Measurements from ENCODE around the gene SPPL2A.
A peak's percentile ranks its signal among the peaks of the same experiment; 100 is the strongest.
"Not testable (repeated sequence)": the region's sequence is repeated elsewhere in the genome, so short reads cannot be mapped to it uniquely, and the experiment has no call there.

The SPPL2A gene, protein sequence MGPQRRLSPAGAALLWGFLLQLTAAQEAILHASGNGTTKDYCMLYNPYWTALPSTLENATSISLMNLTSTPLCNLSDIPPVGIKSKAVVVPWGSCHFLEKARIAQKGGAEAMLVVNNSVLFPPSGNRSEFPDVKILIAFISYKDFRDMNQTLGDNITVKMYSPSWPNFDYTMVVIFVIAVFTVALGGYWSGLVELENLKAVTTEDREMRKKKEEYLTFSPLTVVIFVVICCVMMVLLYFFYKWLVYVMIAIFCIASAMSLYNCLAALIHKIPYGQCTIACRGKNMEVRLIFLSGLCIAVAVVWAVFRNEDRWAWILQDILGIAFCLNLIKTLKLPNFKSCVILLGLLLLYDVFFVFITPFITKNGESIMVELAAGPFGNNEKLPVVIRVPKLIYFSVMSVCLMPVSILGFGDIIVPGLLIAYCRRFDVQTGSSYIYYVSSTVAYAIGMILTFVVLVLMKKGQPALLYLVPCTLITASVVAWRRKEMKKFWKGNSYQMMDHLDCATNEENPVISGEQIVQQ

DNA sequence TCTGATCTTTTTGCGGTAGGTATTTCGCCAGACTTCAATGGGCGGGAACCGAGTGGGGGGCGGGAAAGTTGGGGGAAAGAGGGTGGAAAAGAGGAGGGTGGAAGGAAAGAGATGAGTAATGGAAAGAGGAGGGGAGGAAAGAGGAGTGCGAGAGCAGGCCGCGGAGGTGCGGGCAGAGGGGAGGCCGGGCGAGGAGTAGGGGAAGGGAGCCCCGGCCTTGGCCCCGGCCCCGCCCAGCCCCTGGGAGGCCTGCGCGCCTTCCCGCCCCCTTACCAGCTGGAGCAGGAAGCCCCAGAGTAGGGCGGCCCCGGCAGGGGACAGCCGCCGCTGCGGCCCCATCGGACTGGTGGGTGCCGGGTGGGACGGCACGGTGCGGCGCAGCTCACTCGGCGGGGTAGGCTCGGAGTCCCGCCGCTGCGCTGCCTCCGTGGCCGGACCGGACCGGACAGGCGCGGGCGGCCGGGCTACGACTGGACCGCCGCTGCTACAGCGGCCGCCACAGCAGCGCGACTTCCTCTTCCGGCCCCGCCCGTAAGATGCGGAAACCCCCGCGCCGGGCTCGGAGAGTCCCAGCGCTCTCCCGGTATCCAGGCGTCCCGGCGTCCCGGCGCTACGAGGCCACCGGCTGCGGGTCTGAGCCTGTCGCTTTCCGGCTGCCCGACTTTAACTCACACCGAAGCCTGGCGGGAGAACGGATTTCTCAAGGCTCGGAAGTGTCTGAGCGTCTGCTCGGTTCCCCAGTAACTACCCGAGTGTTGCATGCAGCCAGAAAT is at the start of gene SPPL2A:
TSS of gene SPPL2A (minus strand) at position 512 of the 773 bp plus-strand sequence. CDS start at position 339, 173 bp downstream.
- peak; percentile 84 for DNase-seq (ENCODE audit: insufficient read length, low spot score)
- TF ChIP-seq, protein P1, sequence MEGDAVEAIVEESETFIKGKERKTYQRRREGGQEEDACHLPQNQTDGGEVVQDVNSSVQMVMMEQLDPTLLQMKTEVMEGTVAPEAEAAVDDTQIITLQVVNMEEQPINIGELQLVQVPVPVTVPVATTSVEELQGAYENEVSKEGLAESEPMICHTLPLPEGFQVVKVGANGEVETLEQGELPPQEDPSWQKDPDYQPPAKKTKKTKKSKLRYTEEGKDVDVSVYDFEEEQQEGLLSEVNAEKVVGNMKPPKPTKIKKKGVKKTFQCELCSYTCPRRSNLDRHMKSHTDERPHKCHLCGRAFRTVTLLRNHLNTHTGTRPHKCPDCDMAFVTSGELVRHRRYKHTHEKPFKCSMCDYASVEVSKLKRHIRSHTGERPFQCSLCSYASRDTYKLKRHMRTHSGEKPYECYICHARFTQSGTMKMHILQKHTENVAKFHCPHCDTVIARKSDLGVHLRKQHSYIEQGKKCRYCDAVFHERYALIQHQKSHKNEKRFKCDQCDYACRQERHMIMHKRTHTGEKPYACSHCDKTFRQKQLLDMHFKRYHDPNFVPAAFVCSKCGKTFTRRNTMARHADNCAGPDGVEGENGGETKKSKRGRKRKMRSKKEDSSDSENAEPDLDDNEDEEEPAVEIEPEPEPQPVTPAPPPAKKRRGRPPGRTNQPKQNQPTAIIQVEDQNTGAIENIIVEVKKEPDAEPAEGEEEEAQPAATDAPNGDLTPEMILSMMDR (IDR thresholded peaks at IDR 0.05; ENCODE audit: insufficient read depth, missing control alignments): no peak
- FAIRE-seq: no peak

DNA sequence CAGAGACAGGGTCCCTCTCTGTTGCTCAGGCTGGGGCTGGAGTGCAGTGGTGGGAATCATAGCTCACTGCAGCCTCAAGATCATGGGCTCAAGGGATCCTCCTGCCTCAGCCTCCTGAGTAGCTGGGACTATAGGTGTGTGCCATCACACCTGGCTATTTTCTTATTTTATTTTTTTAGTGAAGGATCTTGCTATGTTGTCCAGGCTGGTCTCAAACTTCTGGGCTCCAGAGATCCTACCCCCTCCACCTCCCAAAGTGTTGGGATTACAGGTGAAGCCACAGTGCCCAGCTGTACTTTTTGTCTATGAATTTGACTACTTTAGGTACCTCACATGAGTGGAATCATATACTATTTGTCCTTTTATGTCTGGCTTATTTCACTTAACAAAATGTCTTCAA is 49.1 kb upstream of the SPPL2A start:
- DNase-seq (ENCODE audit: insufficient read length, low spot score) (no peak), FAIRE-seq (no peak)
- TF ChIP-seq, protein P1 (IDR thresholded peaks at IDR 0.05; ENCODE audit: insufficient read depth, missing control alignments): no peak

DNA sequence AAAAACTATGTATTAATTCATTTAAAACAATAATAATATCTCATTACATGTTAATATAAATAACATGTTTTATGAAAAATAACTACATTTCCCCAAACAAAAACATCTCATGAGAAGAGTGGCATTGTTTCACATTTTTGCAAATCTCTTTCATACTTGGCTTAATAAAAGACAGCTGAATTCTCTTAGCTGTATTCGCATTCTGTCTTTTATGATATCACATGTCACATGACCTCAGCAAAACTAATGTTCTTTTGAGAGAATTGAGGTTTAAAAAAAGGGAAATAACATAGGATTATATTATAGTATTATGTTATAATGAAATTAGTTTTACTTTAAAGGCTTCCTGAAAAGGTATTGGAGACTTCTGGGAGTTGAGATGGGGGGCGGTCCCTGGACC is 48.4 kb upstream of the SPPL2A start:
- DNase-seq (ENCODE audit: insufficient read length, low spot score): no peak
- FAIRE-seq: no peak
- TF ChIP-seq, protein P1 (IDR thresholded peaks at IDR 0.05; ENCODE audit: insufficient read depth, missing control alignments): no peak

DNA sequence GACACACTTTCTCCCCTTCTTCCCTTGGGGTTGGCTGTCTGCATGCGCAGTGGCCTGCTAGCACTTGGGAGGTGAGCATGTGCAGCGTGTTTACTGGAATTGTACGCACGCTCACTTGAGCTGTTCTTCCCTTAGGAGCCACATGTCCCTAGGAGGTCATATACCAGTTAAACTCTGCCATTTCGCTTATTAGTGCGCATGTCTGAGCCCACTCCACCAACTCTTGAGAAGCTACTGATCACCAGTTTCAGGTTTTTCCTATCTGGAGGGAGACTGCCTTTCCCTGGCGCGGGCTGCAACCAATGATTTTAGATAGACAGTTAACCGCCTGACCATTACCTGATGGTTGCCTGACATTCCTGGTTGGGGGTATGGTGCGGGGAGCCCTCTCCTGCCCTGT is 47.6 kb upstream of the SPPL2A start:
- FAIRE-seq (no peak), DNase-seq (ENCODE audit: insufficient read length, low spot score) (no peak)
- TF ChIP-seq, protein P1 (IDR thresholded peaks at IDR 0.05; ENCODE audit: insufficient read depth, missing control alignments): no peak

DNA sequence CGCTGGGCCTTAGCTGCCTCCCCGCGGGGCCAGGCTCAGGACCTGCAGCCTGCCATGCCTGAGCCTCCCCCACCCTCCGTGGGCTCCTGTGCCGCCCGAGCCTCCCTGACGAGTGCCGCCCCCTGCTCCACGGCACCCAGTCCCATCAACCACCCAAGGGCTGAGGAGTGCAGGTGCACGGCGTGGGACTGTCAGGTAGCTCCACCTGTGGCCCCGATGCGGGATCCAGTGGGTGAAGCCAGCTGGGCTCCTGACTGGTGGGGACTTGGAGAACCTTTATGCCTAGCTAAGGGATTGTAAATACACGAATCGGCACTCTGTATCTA is 46.6 kb upstream of the SPPL2A start:
- FAIRE-seq; DNase-seq (ENCODE audit: insufficient read length, low spot score): not testable (repeated sequence)

DNA sequence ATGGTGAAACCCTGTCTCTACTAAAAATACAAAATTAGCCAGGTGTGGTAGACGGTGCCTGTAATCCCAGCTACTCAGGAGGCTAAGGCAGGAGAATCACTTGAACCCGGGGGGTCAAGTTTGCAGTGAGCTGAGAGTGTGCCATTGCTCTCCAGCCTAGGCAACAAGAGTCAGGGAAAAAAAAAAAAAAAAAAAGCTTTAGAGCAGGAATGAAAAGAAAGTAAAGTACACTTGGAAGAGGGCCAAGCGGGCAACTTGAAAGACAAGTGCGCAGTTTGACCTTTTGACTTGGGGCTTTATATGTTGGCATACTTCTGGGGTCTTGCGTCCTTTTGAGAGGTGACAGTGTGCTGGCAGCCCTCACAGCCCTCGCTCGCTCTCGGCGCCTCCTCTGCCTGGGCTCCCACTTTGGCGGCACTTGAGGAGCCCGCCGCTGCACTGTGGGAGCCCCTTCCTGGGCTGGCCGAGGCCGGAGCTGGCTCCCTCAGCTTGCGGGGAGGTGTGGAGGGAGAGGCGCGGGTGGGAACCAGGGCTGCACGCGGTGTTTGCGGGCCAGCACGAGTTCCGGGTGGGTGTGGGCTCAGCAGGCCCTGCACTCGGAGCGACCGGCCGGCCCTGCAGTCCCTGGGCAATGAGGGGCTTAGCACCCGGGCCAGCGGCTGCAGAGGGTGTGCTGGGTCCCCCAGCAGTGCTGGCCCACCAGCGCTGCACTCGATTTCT is 46.1 kb upstream of the SPPL2A start:
- not testable (repeated sequence) for FAIRE-seq; DNase-seq (ENCODE audit: insufficient read length, low spot score)

DNA sequence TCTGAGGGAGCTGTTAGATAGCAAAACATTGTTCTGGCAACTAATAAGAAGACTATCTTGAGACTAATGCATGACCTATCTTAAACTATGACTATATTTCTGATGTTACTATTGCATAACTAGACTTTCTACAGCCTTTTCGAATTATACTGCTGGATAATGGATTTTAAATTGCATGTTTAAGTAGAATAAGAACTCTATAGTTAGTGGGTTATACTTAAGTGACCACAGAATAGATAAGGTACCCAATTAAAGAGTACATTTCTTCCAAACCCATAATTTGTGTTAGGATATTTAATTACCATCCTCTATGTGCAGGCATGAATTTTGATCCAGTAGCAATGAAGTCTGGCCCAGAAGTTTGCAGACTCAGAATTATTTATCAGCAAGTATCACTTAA is 44.6 kb upstream of the SPPL2A start:
- DNase-seq (ENCODE audit: insufficient read length, low spot score): no peak
- TF ChIP-seq, protein P1 (IDR thresholded peaks at IDR 0.05; ENCODE audit: insufficient read depth, missing control alignments): no peak
- no peak for FAIRE-seq
